OCI-LY7 (cell line): ENCODE results near the gene SFRP5.

Experiments
- EZH2phosphoT487 ChIP-seq: fragments of 200-600 bp; sonication (generic); IDR thresholded peaks from 2 replicates; pipeline ENCODE4 v1.6.1; 2018; ENCODE audit warnings: low read depth, borderline replicate concordance, mild to moderate bottlenecking, mixed run types, antibody characterized with exemption, low read length, moderate library complexity, mixed read lengths
- TF ChIP-seq, protein P1 (sequence below): fragments of 200-600 bp; sonication (generic); conservative IDR thresholded peaks from 2 replicates; pipeline ENCODE4 v1.5.1; 2014; ENCODE audit warnings: mild to moderate bottlenecking, antibody characterized with exemption, low read length, moderate library complexity, mixed read lengths

DNA sequence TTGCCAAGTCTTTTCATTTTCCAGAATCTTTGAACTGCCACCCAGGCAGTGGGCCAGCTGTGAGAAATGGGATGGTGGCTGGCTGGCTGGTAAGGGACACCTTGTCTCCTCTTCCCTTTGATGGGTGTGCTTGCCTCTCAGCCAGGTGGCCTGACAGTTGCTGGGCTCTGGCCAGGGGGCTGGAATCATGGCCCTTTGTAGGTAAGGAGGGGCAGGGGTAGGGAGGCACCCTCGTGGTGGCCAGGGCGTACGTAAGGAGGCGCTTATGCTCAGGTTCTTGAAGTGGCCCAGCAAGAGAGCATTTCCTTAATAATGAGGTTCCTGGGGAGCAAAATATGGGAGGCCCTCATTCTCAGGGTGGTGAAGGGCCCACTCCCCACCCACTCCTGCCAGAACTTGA is 44.8 kb upstream of the SFRP5 start:
- TF ChIP-seq, protein P1, sequence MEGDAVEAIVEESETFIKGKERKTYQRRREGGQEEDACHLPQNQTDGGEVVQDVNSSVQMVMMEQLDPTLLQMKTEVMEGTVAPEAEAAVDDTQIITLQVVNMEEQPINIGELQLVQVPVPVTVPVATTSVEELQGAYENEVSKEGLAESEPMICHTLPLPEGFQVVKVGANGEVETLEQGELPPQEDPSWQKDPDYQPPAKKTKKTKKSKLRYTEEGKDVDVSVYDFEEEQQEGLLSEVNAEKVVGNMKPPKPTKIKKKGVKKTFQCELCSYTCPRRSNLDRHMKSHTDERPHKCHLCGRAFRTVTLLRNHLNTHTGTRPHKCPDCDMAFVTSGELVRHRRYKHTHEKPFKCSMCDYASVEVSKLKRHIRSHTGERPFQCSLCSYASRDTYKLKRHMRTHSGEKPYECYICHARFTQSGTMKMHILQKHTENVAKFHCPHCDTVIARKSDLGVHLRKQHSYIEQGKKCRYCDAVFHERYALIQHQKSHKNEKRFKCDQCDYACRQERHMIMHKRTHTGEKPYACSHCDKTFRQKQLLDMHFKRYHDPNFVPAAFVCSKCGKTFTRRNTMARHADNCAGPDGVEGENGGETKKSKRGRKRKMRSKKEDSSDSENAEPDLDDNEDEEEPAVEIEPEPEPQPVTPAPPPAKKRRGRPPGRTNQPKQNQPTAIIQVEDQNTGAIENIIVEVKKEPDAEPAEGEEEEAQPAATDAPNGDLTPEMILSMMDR: no peak
- no peak for TF ChIP-seq EZH2phosphoT487
